Measurements from ENCODE around the gene ZNF335. TPM values are rescaled to one million over a fixed set of nuclear protein-coding genes. Genes with fewer than 3 reads are reported as not detected.
"Not testable (repeated sequence)": the region's sequence is repeated elsewhere in the genome, so short reads cannot be mapped to it uniquely, and the experiment has no call there.

The ZNF335 gene
- total RNA-seq, 1 donor from 2014 or later, result 6.0 TPM

- no peak for DNase-seq (ENCODE audit: low read depth in 2 of 2)
Observed at GRCh38 chr20:45972500-45973183, 639 bp upstream of the ZNF335 start.

- DNase-seq (ENCODE audit: low read depth in 2 of 2), result no peak
Observed at GRCh38 chr20:45971425-45971674, 653 bp downstream of the ZNF335 start.

- DNase-seq (ENCODE audit: low read depth in 2 of 2), result peak in 1 of 2 donors; percentile 18
Observed at GRCh38 chr20:45970646-45971424, 1.2 kb downstream of the ZNF335 start.

GRCh38 chr20:45969712-45970634 is 2.0 kb downstream of the ZNF335 start:
- peak; percentile 52 to 68 for DNase-seq (ENCODE audit: low read depth in 2 of 2)

GRCh38 chr20:45968801-45969711 is 2.9 kb downstream of the ZNF335 start:
- no peak for DNase-seq (ENCODE audit: low read depth in 2 of 2)

- DNase-seq (ENCODE audit: low read depth in 2 of 2), result no peak
Observed at GRCh38 chr20:45968081-45968671, 3.8 kb downstream of the ZNF335 start.

- DNase-seq (ENCODE audit: low read depth in 2 of 2), result no peak
Observed at GRCh38 chr20:45967551-45968080, 4.4 kb downstream of the ZNF335 start.

- DNase-seq (ENCODE audit: low read depth in 2 of 2), result no peak
Observed at GRCh38 chr20:45965169-45966002, 6.6 kb downstream of the ZNF335 start.

GRCh38 chr20:45964006-45964400 is 8.0 kb downstream of the ZNF335 start:
- no peak for DNase-seq (ENCODE audit: low read depth in 2 of 2)

GRCh38 chr20:45963059-45964005 is 8.7 kb downstream of the ZNF335 start:
- DNase-seq (ENCODE audit: low read depth in 2 of 2), result peak; percentile 44 to 60

GRCh38 chr20:45962031-45962755 is 9.8 kb downstream of the ZNF335 start:
- DNase-seq (ENCODE audit: low read depth in 2 of 2), result no peak

- no peak for DNase-seq (ENCODE audit: low read depth in 2 of 2)
Observed at GRCh38 chr20:45959956-45960630, 11.9 kb downstream of the ZNF335 start.

GRCh38 chr20:45959126-45959525 is 12.9 kb downstream of the ZNF335 start:
- DNase-seq (ENCODE audit: low read depth in 2 of 2), result no peak

- DNase-seq (ENCODE audit: low read depth in 2 of 2), result no peak
Observed at GRCh38 chr20:45958593-45958992, 13.4 kb downstream of the ZNF335 start.

GRCh38 chr20:45957021-45957941 is 14.7 kb downstream of the ZNF335 start:
- no peak for DNase-seq (ENCODE audit: low read depth in 2 of 2)

- DNase-seq (ENCODE audit: low read depth in 2 of 2), result not testable (repeated sequence)
Observed at GRCh38 chr20:45956326-45956725, 15.7 kb downstream of the ZNF335 start.
